Activated gamma-delta T cell treated with anti-CD3 and anti-CD28 coated beads, Interleukin-2, amount 50 U/mL, for 16 hours (primary cell): ENCODE results near the gene PLTP.
"Not testable (repeated sequence)": the region's sequence is repeated elsewhere in the genome, so short reads cannot be mapped to it uniquely, and the experiment has no call there.

ENCODE experiments used
- DNase-seq: peaks from one replicate; pipeline ENCODE4 v3.0.0-alpha.2; 2020; ENCODE audit warnings: low read depth

Gene PLTP

GRCh38 chr20:45944965-45945677 is 33.2 kb upstream of the PLTP start:
- no peak for DNase-seq

- DNase-seq: no peak
These were observed 32.4 kb upstream of the PLTP start for GRCh38 chr20:45944151-45944964.

GRCh38 chr20:45943613-45944012 is 31.7 kb upstream of the PLTP start:
- no peak for DNase-seq

GRCh38 chr20:45940469-45940868 is 28.5 kb upstream of the PLTP start:
- no peak for DNase-seq

GRCh38 chr20:45940053-45940452 is 28.1 kb upstream of the PLTP start:
- no peak for DNase-seq

- DNase-seq: no peak
These were observed 26.9 kb upstream of the PLTP start for GRCh38 chr20:45938727-45939438.

GRCh38 chr20:45937765-45938164 is 25.8 kb upstream of the PLTP start:
- DNase-seq: no peak

- no peak for DNase-seq
These were observed 23.6 kb upstream of the PLTP start for GRCh38 chr20:45935416-45936046.

GRCh38 chr20:45934586-45935415 is 22.8 kb upstream of the PLTP start, which contains the start of gene PCIF1:
PCIF1 (plus strand) TSS chr20:45934683; CDS start chr20:45939000, 4,317 bp downstream.
- DNase-seq: peak; percentile 97

- DNase-seq: no peak
These were observed 22.2 kb upstream of the PLTP start for GRCh38 chr20:45934046-45934585.

- DNase-seq: peak; percentile 12
These were observed 21.5 kb upstream of the PLTP start for GRCh38 chr20:45933266-45934045.

GRCh38 chr20:45931680-45932079 is 19.7 kb upstream of the PLTP start:
- not testable (repeated sequence) for DNase-seq

GRCh38 chr20:45927071-45927878 is 15.3 kb upstream of the PLTP start:
- no peak for DNase-seq

- no peak for DNase-seq
These were observed 14.7 kb upstream of the PLTP start for GRCh38 chr20:45926731-45927070.

GRCh38 chr20:45925821-45926506 is 14.0 kb upstream of the PLTP start:
- DNase-seq: no peak

- no peak for DNase-seq
These were observed 12.7 kb upstream of the PLTP start for GRCh38 chr20:45924391-45925261.

- DNase-seq: no peak
These were observed 9.6 kb upstream of the PLTP start for GRCh38 chr20:45921337-45922189.
